HEK293T (cell line): ENCODE data around the gene ICOS.

Experiments used
- ARNT ChIP-seq: fragments of 450-650 bp; IDR thresholded peaks from 2 replicates; pipeline ENCODE4 v1.6.1; 2017; ENCODE audit warnings: mild to moderate bottlenecking
- BHLHE40 ChIP-seq: fragments of 450-650 bp; IDR thresholded peaks from 2 replicates; pipeline ENCODE4 v1.6.1; 2016; ENCODE audit warnings: mild to moderate bottlenecking, moderate library complexity, borderline replicate concordance
- FOXA1 ChIP-seq: fragments of 450-650 bp; IDR thresholded peaks from 2 replicates; pipeline ENCODE4 v1.6.1; 2016; ENCODE audit warnings: mild to moderate bottlenecking
- ZNF384 ChIP-seq: fragments of 450-650 bp; IDR thresholded peaks from 2 replicates; pipeline ENCODE4 v1.6.1; 2016

DNA sequence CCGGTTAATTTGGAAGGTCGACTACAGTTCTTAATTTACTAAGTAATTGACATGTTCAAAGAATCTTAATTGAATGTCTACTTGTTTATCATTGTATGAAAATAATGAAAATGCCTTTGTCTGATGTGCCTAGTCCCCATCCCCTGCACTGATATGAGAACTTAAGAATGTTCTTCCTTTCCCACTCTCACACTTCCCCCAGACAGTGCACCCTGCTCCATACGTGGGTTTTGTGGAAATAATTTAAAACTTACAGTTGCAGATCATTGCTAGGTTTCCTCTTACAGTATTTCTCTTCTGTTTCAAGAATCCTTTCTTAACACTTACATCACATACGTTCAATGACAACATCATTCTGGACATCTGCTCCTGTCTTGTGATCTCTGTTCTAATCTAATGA lies 3.5 kb downstream of the ICOS start:
- TF ChIP-seq FOXA1, result no peak
- TF ChIP-seq ZNF384, result no peak
- no peak for TF ChIP-seq ARNT
- no peak for TF ChIP-seq BHLHE40
